Measurements from ENCODE around the gene CYB561D2. TPM values are rescaled to one million over a fixed set of nuclear protein-coding genes. Genes with fewer than 3 reads are reported as not detected.

Gene CYB561D2
- total RNA-seq, 2 donors from 2014 or later = 30.9 to 46.2 TPM

DNA sequence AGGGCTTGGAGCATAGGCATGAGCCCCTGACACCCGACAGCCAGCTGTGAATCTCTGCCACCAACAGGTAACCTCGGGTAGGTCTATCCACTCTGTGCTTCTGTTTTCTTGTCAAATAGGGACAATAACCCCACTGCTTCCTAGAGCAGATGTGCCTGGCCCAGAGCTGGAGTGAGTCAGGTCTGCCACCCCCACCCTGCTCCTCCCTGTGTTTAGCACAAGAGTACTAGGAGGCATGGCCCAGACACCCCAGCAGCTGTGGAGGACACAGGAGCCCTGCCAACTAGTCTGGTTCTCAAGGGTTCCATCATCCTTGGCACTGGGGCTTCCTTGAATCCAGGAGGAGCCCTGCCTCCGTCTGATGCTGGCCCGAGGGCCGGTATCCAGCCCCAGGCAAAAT lies 42.4 kb downstream of the CYB561D2 start:
- DNase-seq = no peak
- Histone ChIP-seq H3K9me3 (no peaks in the 10 kb centered on the region), H3K4me3 (no peak overlapping the region), H3K27me3 (no peaks in the 10 kb centered on the region), H3K27ac (no peak overlapping the region), H3K9ac (ENCODE audit: low read depth in 2 of 2, low read length in 2 of 2) (no peak overlapping the region), H3K36me3 (no peaks in the 10 kb centered on the region), H3K4me1 (peaks cover 4% of the 10 kb centered on the region)
- TF ChIP-seq, protein P1, sequence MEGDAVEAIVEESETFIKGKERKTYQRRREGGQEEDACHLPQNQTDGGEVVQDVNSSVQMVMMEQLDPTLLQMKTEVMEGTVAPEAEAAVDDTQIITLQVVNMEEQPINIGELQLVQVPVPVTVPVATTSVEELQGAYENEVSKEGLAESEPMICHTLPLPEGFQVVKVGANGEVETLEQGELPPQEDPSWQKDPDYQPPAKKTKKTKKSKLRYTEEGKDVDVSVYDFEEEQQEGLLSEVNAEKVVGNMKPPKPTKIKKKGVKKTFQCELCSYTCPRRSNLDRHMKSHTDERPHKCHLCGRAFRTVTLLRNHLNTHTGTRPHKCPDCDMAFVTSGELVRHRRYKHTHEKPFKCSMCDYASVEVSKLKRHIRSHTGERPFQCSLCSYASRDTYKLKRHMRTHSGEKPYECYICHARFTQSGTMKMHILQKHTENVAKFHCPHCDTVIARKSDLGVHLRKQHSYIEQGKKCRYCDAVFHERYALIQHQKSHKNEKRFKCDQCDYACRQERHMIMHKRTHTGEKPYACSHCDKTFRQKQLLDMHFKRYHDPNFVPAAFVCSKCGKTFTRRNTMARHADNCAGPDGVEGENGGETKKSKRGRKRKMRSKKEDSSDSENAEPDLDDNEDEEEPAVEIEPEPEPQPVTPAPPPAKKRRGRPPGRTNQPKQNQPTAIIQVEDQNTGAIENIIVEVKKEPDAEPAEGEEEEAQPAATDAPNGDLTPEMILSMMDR (IDR thresholded peaks at IDR 0.05) = no peak
- intact Hi-C loops (cut with DNase I) = no loop called here

GRCh38 chr3:50395070-50395860 lies 44.6 kb downstream of the CYB561D2 start:
- no peak overlapping the region for H3K4me3 ChIP-seq
- H3K27me3 ChIP-seq = no peaks in the 10 kb centered on the region
- intact Hi-C loops (cut with DNase I) = no loop called here
- H3K4me1 ChIP-seq = peaks cover 4% of the 10 kb centered on the region
- H3K27ac ChIP-seq = no peak overlapping the region
- no peak for DNase-seq
- no peaks in the 10 kb centered on the region for H3K9me3 ChIP-seq
- H3K36me3 ChIP-seq = no peaks in the 10 kb centered on the region
- H3K9ac ChIP-seq (ENCODE audit: low read depth in 2 of 2, low read length in 2 of 2) = no peak overlapping the region
- TF ChIP-seq, protein P1 (IDR thresholded peaks at IDR 0.05) = no peak

- H3K36me3 ChIP-seq = no peaks in the 10 kb centered on the region
- TF ChIP-seq, protein P1 (IDR thresholded peaks at IDR 0.05) = no peak
- no peaks in the 10 kb centered on the region for H3K9me3 ChIP-seq
- DNase-seq = no peak
- H3K4me1 ChIP-seq = no peaks in the 10 kb centered on the region
- H3K9ac ChIP-seq (ENCODE audit: low read depth in 2 of 2, low read length in 2 of 2) = no peak overlapping the region
- no peaks in the 10 kb centered on the region for H3K27me3 ChIP-seq
- H3K27ac ChIP-seq = no peak overlapping the region
- intact Hi-C loops (cut with DNase I) = no loop called here
- no peak overlapping the region for H3K4me3 ChIP-seq
Measured at GRCh38 chr3:50396502-50396901, 45.8 kb downstream of the CYB561D2 start.

GRCh38 chr3:50401978-50402595 lies 51.4 kb downstream of the CYB561D2 start:
- Histone ChIP-seq H3K27me3 (no peaks in the 10 kb centered on the region), H3K4me3 (no peak overlapping the region), H3K36me3 (no peaks in the 10 kb centered on the region), H3K4me1 (no peaks in the 10 kb centered on the region), H3K9ac (ENCODE audit: low read depth in 2 of 2, low read length in 2 of 2) (no peak overlapping the region), H3K9me3 (no peaks in the 10 kb centered on the region), H3K27ac (no peak overlapping the region)
- DNase-seq = peak; percentile 25
- TF ChIP-seq, protein P1 (IDR thresholded peaks at IDR 0.05) = no peak
- intact Hi-C loops (cut with DNase I) = no loop called here

Other genes with a start within 250 kb of the CYB561D2 start
- gene SEMA3F, start 195.5 kb upstream of the CYB561D2 start, total RNA-seq = 10 to 100 TPM; 14.7 to 24.0 TPM
- not detected for gene GNAT1, start 159.3 kb upstream of the CYB561D2 start, total RNA-seq
- gene SLC38A3, start 145.6 kb upstream of the CYB561D2 start, total RNA-seq = under 1 TPM; 0.24 to 0.40 TPM
- 10 to 100 TPM; 48.7 to 77.4 TPM for gene GNAI2, start 114.7 kb upstream of the CYB561D2 start, total RNA-seq
- gene SEMA3B, start 81.7 kb upstream of the CYB561D2 start, total RNA-seq = 10 to 100 TPM; 51.6 to 57.0 TPM
- not detected for gene LSMEM2, start 71.8 kb upstream of the CYB561D2 start, total RNA-seq
- gene IFRD2, start 58.4 kb upstream of the CYB561D2 start, total RNA-seq = 100 to 1,000 TPM in 1 of 2 donors, 10 to 100 TPM in 1; 52.8 to 129 TPM
- gene HYAL3, start 51.5 kb upstream of the CYB561D2 start, total RNA-seq = 1 to 10 TPM; 2.5 to 4.2 TPM
- 1 to 10 TPM; 6.7 to 10.0 TPM for gene NAA80, start 51.5 kb upstream of the CYB561D2 start, total RNA-seq
- gene HYAL1, start 47.3 kb upstream of the CYB561D2 start, total RNA-seq = 10 to 100 TPM in 1 of 2 donors, 1 to 10 TPM in 1; 9.0 to 15.2 TPM
- gene HYAL2, start 28.1 kb upstream of the CYB561D2 start, total RNA-seq = 10 to 100 TPM; 31.3 to 37.1 TPM
- 10 to 100 TPM; 26.1 to 39.5 TPM for gene TUSC2, start 22.6 kb upstream of the CYB561D2 start, total RNA-seq
- 10 to 100 TPM; 20.6 to 28.2 TPM for gene RASSF1, start 10.0 kb upstream of the CYB561D2 start, total RNA-seq
- 1 to 10 TPM in 1 of 2 donors, under 1 TPM in 1; 0.37 to 1.5 TPM for gene ZMYND10, start 5.1 kb upstream of the CYB561D2 start, total RNA-seq
- gene NPRL2, start 87 bp upstream of the CYB561D2 start, total RNA-seq = 10 to 100 TPM; 23.2 to 29.6 TPM
- 10 to 100 TPM; 42.1 to 45.0 TPM for gene TMEM115, start 8.7 kb downstream of the CYB561D2 start, total RNA-seq
- 1 to 10 TPM; 2.4 to 3.3 TPM for gene CACNA2D2, start 152.8 kb downstream of the CYB561D2 start, total RNA-seq
- 1 to 10 TPM; 2.4 to 2.9 TPM for gene C3orf18, start 216.9 kb downstream of the CYB561D2 start, total RNA-seq
- 10 to 100 TPM; 23.0 to 28.5 TPM for gene HEMK1, start 218.7 kb downstream of the CYB561D2 start, total RNA-seq